CD4-positive, CD25-positive, alpha-beta regulatory T cell (primary cell): ENCODE results near the gene ZNF205. TPM values are rescaled to one million over a fixed set of nuclear protein-coding genes. Genes with fewer than 3 reads are reported as not detected.
"Not testable (repeated sequence)": the region's sequence is repeated elsewhere in the genome, so short reads cannot be mapped to it uniquely, and the experiment has no call there.

ENCODE experiments used
- ATAC-seq, 2 donors: fragments of 150-1000 bp; cut with Tn5 transposase; one replicate each; pipeline ENCODE4 v1.10.0; 2021; ENCODE audit warnings: low read depth in 2 of 2, moderate number of reproducible peaks in 2 of 2, moderate library complexity in 1 of 2
- DNase-seq, 3 donors: peaks; one replicate each; pipeline versions ENCODE4 v3.0.0 to v3.0.0-alpha.2; 2012 to 2022; ENCODE audit warnings: mixed read lengths in 1 of 3
- H3K27ac ChIP-seq: one replicate; pipeline ENCODE4 v1.7.0; 2013; ENCODE audit warnings: mild to moderate bottlenecking, low read length; ENCODE audit not compliant: insufficient read depth, poor library complexity, severe bottlenecking
- H3K27me3 ChIP-seq: one replicate; pipeline ENCODE4 v1.7.0; 2013; ENCODE audit warnings: low read length; ENCODE audit not compliant: control insufficient read depth, insufficient read depth
- H3K36me3 ChIP-seq: one replicate; pipeline ENCODE4 v1.7.0; 2013; ENCODE audit warnings: mild to moderate bottlenecking, low read length, moderate library complexity; ENCODE audit not compliant: control insufficient read depth, insufficient read depth
- H3K4me1 ChIP-seq: 2 replicates; pipeline ENCODE4 v1.7.0; 2013; ENCODE audit warnings: mild to moderate bottlenecking, low read length; ENCODE audit not compliant: insufficient read depth, control insufficient read depth, poor library complexity, severe bottlenecking
- H3K4me3 ChIP-seq: one replicate; pipeline ENCODE4 v1.7.0; 2013; ENCODE audit warnings: low read depth, mild to moderate bottlenecking, low read length, moderate library complexity
- H3K9me3 ChIP-seq, 2 experiments: 1 replicate in 1 of 2; 2 replicates in 1 of 2; pipeline ENCODE4 v1.7.0; 2013; ENCODE audit warnings: low read length in 2 of 2, mild to moderate bottlenecking in 1 of 2, moderate library complexity in 1 of 2; ENCODE audit not compliant: control insufficient read depth in 2 of 2
- H3K27ac Mint-ChIP-seq, 3 donors: one replicate each; pipeline ENCODE4 v1.8.0; 2020 to 2022; ENCODE audit warnings: mild to moderate bottlenecking in 3 of 3, mixed read lengths in 3 of 3, moderate library complexity in 2 of 3
- H3K27me3 Mint-ChIP-seq: one replicate; pipeline ENCODE4 v1.8.0; 2022; ENCODE audit warnings: mild to moderate bottlenecking, mixed read lengths
- H3K36me3 Mint-ChIP-seq: one replicate; pipeline ENCODE4 v1.8.0; 2020; ENCODE audit warnings: mixed read lengths
- H3K4me1 Mint-ChIP-seq, 4 donors: one replicate each; pipeline ENCODE4 v1.8.0; 2020 to 2022; ENCODE audit warnings: mixed read lengths in 4 of 4, mild to moderate bottlenecking in 1 of 4
- H3K4me3 Mint-ChIP-seq, 4 donors: one replicate each; pipeline ENCODE4 v1.8.0; 2020 to 2022; ENCODE audit warnings: mild to moderate bottlenecking in 4 of 4, mixed read lengths in 4 of 4, moderate library complexity in 3 of 4
- H3K9me3 Mint-ChIP-seq, 7 donors: one replicate each; pipeline ENCODE4 v1.8.0; 2020 to 2022; ENCODE audit warnings: mixed read lengths in 7 of 7, mild to moderate bottlenecking in 3 of 7, moderate library complexity in 2 of 7
- polyA plus RNA-seq, 4 donors: library from polyadenylated mRNA; unstranded; fragments of 300-500 nt; fragmentation: Illumina TruSeq; gene quantifications; one replicate each; pipeline ENCODE4 v1.2.3, GENCODE V29; 2021
- total RNA-seq: library from RNA; stranded (reverse); gene quantifications from one replicate; pipeline ENCODE4 v1.2.3, GENCODE V29; 2022

ZNF205 gene
- total and polyA plus RNA-seq, 5 donors from 2014 or later, result not detected

DNA sequence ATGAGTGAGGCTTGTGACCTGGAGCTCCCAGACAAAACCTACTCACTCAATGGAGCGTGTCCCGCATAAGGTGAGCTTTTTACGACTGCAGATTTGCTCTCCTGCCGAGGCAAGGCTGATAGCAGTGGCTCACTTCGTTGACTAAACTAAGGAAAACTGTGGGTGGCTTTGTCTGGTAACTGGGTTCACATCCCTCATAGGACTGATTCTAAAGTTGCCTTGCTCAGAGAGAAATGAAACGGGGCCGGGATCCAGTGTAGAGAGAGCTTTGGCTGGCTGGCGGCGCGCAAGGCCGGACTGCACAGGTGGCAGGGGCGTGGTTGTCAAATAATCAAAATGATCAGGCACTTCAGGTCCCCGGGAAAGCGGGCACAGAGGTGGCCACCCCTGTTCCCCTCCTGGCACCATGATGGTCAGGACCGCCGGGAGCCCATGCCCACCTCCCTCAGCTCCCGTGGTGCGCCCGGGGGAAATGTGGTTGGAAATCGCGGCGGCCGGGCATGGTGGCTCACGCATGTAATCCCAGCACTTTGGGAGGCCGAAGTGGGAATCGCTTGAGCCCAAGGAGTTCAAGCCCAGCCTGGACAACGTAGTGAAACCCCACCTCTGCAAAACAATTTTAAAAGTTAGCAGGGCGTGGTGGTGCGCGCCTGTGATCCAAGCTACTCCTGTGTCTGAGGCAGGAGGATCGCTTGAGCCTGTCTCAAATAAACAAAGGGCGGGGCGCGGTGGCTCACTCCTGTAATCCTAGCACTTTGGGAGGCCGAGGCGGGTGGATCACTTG, 49.0 kb downstream of the ZNF205 start:
- peak overlapping the region in 2 of 3 donors; percentile 48 to 65 for H3K27ac Mint-ChIP-seq

GRCh38 chr16:3164121-3164991, 52.0 kb downstream of the ZNF205 start:
- Histone ChIP-seq H3K36me3 (no peaks in the 10 kb centered on the region), H3K27ac (no peak overlapping the region), H3K4me1 (peaks cover 15% of the 10 kb centered on the region), H3K27me3 (peaks cover 4% of the 10 kb centered on the region), H3K9me3 (no peaks in the 10 kb centered on the region), H3K4me3 (no peak overlapping the region)
- no peak overlapping the region for H3K27ac Mint-ChIP-seq
- no peak for DNase-seq
- peak overlapping the region in 2 of 4 donors; percentile 47 to 70 for H3K4me3 Mint-ChIP-seq
- ATAC-seq, result no peak
- peaks cover 0 to 1% (median 0%) of the 10 kb centered on the region in 7 donors for H3K9me3 Mint-ChIP-seq
- H3K27me3 Mint-ChIP-seq, result peaks cover 6% of the 10 kb centered on the region
- no peaks in the 10 kb centered on the region for H3K36me3 Mint-ChIP-seq
- H3K4me1 Mint-ChIP-seq, result peaks cover 4 to 23% (median 11%) of the 10 kb centered on the region in 4 donors

More for the DNA sequence above, 49.0 kb downstream of the ZNF205 start:
- H3K9me3 ChIP-seq, result no peaks in the 10 kb centered on the region
- no peak overlapping the region for H3K4me3 ChIP-seq
- peaks cover 13 to 41% (median 25%) of the 10 kb centered on the region in 4 donors for H3K4me1 Mint-ChIP-seq
- no peaks in the 10 kb centered on the region for H3K36me3 ChIP-seq
- peak overlapping the region; percentile 27 to 70 (median 56) for H3K4me3 Mint-ChIP-seq
- H3K36me3 Mint-ChIP-seq, result peaks cover 3% of the 10 kb centered on the region
- DNase-seq (no peak), ATAC-seq (no peak)
- peaks cover 34% of the 10 kb centered on the region for H3K4me1 ChIP-seq
- no peak overlapping the region for H3K27ac ChIP-seq
- peaks cover 0 to 4% (median 0%) of the 10 kb centered on the region in 7 donors for H3K9me3 Mint-ChIP-seq
- H3K27me3 Mint-ChIP-seq, result peaks cover 20% of the 10 kb centered on the region
- H3K27me3 ChIP-seq, result no peaks in the 10 kb centered on the region

GRCh38 chr16:3165111-3165822, 52.9 kb downstream of the ZNF205 start:
- Mint-ChIP-seq H3K9me3 (peaks cover 0 to 1% (median 0%) of the 10 kb centered on the region in 7 donors), H3K36me3 (no peaks in the 10 kb centered on the region), H3K4me1 (peaks cover 4 to 18% (median 11%) of the 10 kb centered on the region in 4 donors), H3K27me3 (peaks cover 15% of the 10 kb centered on the region), H3K4me3 (peak overlapping the region; percentile 46 to 62 (median 48)), H3K27ac (peak overlapping the region in 2 of 3 donors; percentile 92 to 95)
- no peaks in the 10 kb centered on the region for H3K36me3 ChIP-seq
- peaks cover 9% of the 10 kb centered on the region for H3K4me1 ChIP-seq
- H3K27ac ChIP-seq, result peak overlapping the region; percentile 23
- H3K9me3 ChIP-seq, result no peaks in the 10 kb centered on the region
- H3K4me3 ChIP-seq, result peak overlapping the region; percentile 72
- DNase-seq (no peak), ATAC-seq (no peak)
- peaks cover 4% of the 10 kb centered on the region for H3K27me3 ChIP-seq

DNA sequence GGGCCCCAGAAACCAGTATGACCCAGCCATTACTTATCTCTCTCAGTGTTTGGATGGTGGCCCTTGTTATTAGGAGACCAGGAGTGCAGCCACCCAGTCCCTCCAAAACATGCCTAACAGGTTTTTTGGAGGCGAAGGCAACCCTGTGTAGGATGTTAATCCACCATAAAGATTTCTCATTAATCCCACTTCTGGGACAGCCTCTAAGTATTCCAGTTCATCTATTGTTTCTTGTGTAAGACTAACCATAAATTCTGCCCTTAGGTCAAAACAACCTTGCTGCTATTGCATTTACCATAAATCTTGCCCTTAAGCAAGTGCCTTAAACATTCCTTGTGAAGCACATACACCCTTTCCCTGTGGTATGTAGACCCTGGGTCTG, 54.1 kb downstream of the ZNF205 start:
- Mint-ChIP-seq H3K27ac (no peak overlapping the region), H3K4me3 (no peak overlapping the region), H3K27me3 (peaks cover 26% of the 10 kb centered on the region), H3K36me3 (no peaks in the 10 kb centered on the region), H3K9me3 (peaks cover 0 to 1% (median 0%) of the 10 kb centered on the region in 7 donors), H3K4me1 (peaks cover 4 to 25% (median 16%) of the 10 kb centered on the region in 4 donors)
- ATAC-seq (no peak), DNase-seq (no peak)
- H3K27me3 ChIP-seq, result peaks cover 4% of the 10 kb centered on the region
- H3K9me3 ChIP-seq, result no peaks in the 10 kb centered on the region
- no peak overlapping the region for H3K27ac ChIP-seq
- H3K4me3 ChIP-seq, result no peak overlapping the region
- H3K4me1 ChIP-seq, result peaks cover 22% of the 10 kb centered on the region
- no peaks in the 10 kb centered on the region for H3K36me3 ChIP-seq

- not testable (repeated sequence) for H3K4me3 Mint-ChIP-seq, H3K9me3 ChIP-seq, ATAC-seq, H3K36me3 ChIP-seq, H3K27ac Mint-ChIP-seq, DNase-seq, H3K27ac ChIP-seq, H3K4me3 ChIP-seq, H3K9me3 Mint-ChIP-seq, H3K36me3 Mint-ChIP-seq, H3K27me3 ChIP-seq
- peaks cover 34% of the 10 kb centered on the region for H3K4me1 ChIP-seq
- Mint-ChIP-seq H3K4me1 (peaks cover 0 to 38% (median 21%) of the 10 kb centered on the region in 4 donors), H3K27me3 (peaks cover 39% of the 10 kb centered on the region)
Measured at GRCh38 chr16:3168729-3169128, 56.3 kb downstream of the ZNF205 start.

Other genes starting within 250 kb of the ZNF205 start
- 12.8 TPM for gene FLYWCH2, start 229.4 kb upstream of the ZNF205 start, total RNA-seq
- 10 to 100 TPM; 14.8 to 27.1 (median 18.3) TPM for gene FLYWCH2, start 229.4 kb upstream of the ZNF205 start, polyA plus RNA-seq
- 74.8 TPM for gene FLYWCH1, start 200.7 kb upstream of the ZNF205 start, total RNA-seq
- 10 to 100 TPM in 3 of 4 donors, 1 to 10 TPM in 1; 6.6 to 13.7 (median 12.7) TPM for gene FLYWCH1, start 200.7 kb upstream of the ZNF205 start, polyA plus RNA-seq
- not detected for gene KREMEN2, start 148.3 kb upstream of the ZNF205 start, total RNA-seq
- not detected for gene KREMEN2, start 148.3 kb upstream of the ZNF205 start, polyA plus RNA-seq
- gene PAQR4, start 143.2 kb upstream of the ZNF205 start, total RNA-seq, result 5.6 TPM
- gene PAQR4, start 143.2 kb upstream of the ZNF205 start, polyA plus RNA-seq, result 1 to 10 TPM; 2.2 to 8.0 (median 4.4) TPM
- gene PKMYT1, start 132.1 kb upstream of the ZNF205 start, total RNA-seq, result 5.7 TPM
- gene PKMYT1, start 132.1 kb upstream of the ZNF205 start, polyA plus RNA-seq, result 1 to 10 TPM; 1.5 to 7.2 (median 2.3) TPM
- not detected for gene CLDN9, start 99.7 kb upstream of the ZNF205 start, total RNA-seq
- gene CLDN9, start 99.7 kb upstream of the ZNF205 start, polyA plus RNA-seq, result not detected
- gene CLDN6, start 94.4 kb upstream of the ZNF205 start, total RNA-seq, result not detected
- gene CLDN6, start 94.4 kb upstream of the ZNF205 start, polyA plus RNA-seq, result not detected
- gene TNFRSF12A, start 92.2 kb upstream of the ZNF205 start, total RNA-seq, result 0.94 TPM
- 1 to 10 TPM in 1 of 4 donors, under 1 TPM in 2, not detected in 1; 0.69 to 1.2 (median 0.78) TPM for gene TNFRSF12A, start 92.2 kb upstream of the ZNF205 start, polyA plus RNA-seq
- gene HCFC1R1, start 88.6 kb upstream of the ZNF205 start, total RNA-seq, result 12.9 TPM
- 10 to 100 TPM; 18.0 to 20.7 (median 19.0) TPM for gene HCFC1R1, start 88.6 kb upstream of the ZNF205 start, polyA plus RNA-seq
- 16.2 TPM for gene THOC6, start 88.6 kb upstream of the ZNF205 start, total RNA-seq
- gene THOC6, start 88.6 kb upstream of the ZNF205 start, polyA plus RNA-seq, result 10 to 100 TPM; 37.1 to 49.2 (median 41.0) TPM
- gene BICDL2, start 75.6 kb upstream of the ZNF205 start, total RNA-seq, result not detected
- gene BICDL2, start 75.6 kb upstream of the ZNF205 start, polyA plus RNA-seq, result not detected
- 1.6 TPM for gene MMP25, start 66.0 kb upstream of the ZNF205 start, total RNA-seq
- gene MMP25, start 66.0 kb upstream of the ZNF205 start, polyA plus RNA-seq, result 1 to 10 TPM in 1 of 4 donors, under 1 TPM in 2, not detected in 1; 0.16 to 1.0 (median 0.29) TPM
- gene IL32, start 46.9 kb upstream of the ZNF205 start, total RNA-seq, result 1,611 TPM
- 1,000 to 10,000 TPM; 3,219 to 6,021 (median 4,004) TPM for gene IL32, start 46.9 kb upstream of the ZNF205 start, polyA plus RNA-seq
- 0.81 TPM for gene ZSCAN10, start 13.3 kb upstream of the ZNF205 start, total RNA-seq
- not detected for gene ZSCAN10, start 13.3 kb upstream of the ZNF205 start, polyA plus RNA-seq
- gene ZNF213, start 22.4 kb downstream of the ZNF205 start, total RNA-seq, result 3.8 TPM
- 1 to 10 TPM; 1.9 to 2.3 (median 2.1) TPM for gene ZNF213, start 22.4 kb downstream of the ZNF205 start, polyA plus RNA-seq
- not detected for gene OR1F1, start 75.6 kb downstream of the ZNF205 start, total RNA-seq
- under 1 TPM in 3 of 4 donors, not detected in 1; 0.20 to 0.70 (median 0.61) TPM for gene OR1F1, start 75.6 kb downstream of the ZNF205 start, polyA plus RNA-seq
- 12.8 TPM for gene ZNF200, start 122.6 kb downstream of the ZNF205 start, total RNA-seq
- gene ZNF200, start 122.6 kb downstream of the ZNF205 start, polyA plus RNA-seq, result 10 to 100 TPM; 15.3 to 24.5 (median 19.5) TPM
- gene MEFV, start 144.0 kb downstream of the ZNF205 start, total RNA-seq, result not detected
- gene MEFV, start 144.0 kb downstream of the ZNF205 start, polyA plus RNA-seq, result not detected
- gene ZNF263, start 170.9 kb downstream of the ZNF205 start, total RNA-seq, result 28.3 TPM
- gene ZNF263, start 170.9 kb downstream of the ZNF205 start, polyA plus RNA-seq, result 10 to 100 TPM; 39.1 to 47.1 (median 42.8) TPM
- 3.1 TPM for gene TIGD7, start 192.8 kb downstream of the ZNF205 start, total RNA-seq
- 1 to 10 TPM; 3.1 to 6.2 (median 4.8) TPM for gene TIGD7, start 192.8 kb downstream of the ZNF205 start, polyA plus RNA-seq
- gene ZNF75A, start 192.9 kb downstream of the ZNF205 start, total RNA-seq, result 36.4 TPM
- 10 to 100 TPM; 15.7 to 25.9 (median 21.7) TPM for gene ZNF75A, start 192.9 kb downstream of the ZNF205 start, polyA plus RNA-seq
- not detected for gene OR2C1, start 243.3 kb downstream of the ZNF205 start, total RNA-seq
- under 1 TPM; 0.20 to 0.44 (median 0.35) TPM for gene OR2C1, start 243.3 kb downstream of the ZNF205 start, polyA plus RNA-seq